ENCODE data around the gene RNF34.

RNF34 gene

DNA sequence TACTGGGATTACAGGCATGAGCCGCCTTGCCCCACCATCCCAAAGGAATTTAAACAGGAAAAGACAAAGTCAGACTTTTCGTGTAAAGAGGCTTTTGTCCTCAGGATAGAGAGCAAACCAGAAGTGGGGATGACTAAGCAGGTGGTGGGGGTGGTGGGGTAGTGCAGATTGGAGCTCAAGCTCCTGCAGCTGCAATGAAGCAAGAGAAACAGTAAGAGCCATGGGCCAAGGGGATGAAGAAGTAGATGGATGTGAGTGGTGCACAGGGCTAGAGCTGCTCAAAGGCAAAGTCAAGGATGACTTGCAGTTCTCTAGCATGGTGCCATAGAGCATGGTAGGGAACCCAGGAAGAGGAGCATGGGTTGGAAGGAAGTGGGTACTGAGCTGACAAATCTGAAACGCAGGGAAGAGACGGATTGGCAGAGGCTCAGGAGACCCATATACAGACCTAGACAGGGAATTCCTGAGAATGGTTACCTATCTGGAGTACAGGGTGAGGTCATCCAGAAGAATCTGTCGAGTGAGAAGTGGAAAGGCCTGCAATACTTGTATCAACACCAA is 11.4 kb upstream of the RNF34 start:
- in situ Hi-C loops (cut with MboI; ENCODE audit: low sequenced_read_pairs), result no loop called here

DNA sequence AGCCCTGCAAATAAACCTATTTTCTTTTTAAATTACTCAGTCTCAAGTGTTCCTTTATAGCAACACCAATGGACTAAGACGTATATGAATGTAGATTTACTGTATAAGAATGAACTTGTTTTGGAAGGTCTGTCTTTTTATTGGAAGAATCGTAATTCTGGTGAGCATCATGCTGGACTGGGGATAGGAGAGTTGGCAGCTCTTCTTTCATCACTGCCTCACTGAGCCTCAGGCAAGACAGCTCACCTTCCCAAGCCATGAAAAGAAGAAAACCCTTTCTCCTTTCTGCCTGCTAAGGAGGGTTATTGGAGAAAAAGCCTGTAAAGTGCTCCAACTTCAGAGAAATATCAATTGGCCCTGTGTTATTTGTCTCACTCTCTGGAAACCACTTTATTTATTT is 9.1 kb upstream of the RNF34 start:
- in situ Hi-C loops (cut with MboI; ENCODE audit: low sequenced_read_pairs), result no loop called here

DNA sequence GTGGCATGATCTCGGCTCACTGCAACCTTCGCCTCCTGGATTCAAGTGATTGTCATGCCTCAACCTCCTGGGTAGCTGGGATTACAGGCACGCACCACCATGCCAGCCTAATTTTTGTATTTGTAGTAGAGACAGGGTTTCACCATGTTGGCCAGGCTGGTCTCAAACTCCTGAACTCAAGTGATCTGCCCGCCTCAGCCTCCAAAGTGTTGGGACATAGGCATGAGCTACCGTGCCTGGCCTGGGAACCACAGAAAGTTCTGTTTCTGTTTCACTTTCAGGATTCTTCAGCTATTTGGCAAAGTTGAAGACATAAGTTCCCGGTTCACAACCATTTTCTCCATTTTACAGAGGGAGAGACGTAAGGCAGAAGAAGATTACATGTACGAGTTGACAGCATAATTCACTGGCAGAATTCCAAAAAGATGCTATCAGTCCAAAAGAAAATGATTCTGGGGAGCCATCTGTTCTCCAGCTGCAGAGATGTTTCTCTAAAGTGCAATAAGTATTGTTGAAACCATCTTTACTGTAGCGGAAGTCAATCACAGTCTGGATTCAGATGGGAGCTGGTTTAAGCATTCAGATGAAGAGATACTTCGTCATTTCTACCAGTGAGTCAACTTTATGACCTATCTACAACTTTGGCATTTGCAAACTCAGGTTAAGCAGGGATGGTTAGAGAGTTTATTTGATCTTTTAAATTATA is 8.1 kb upstream of the RNF34 start:
- in situ Hi-C loops (cut with MboI; ENCODE audit: low sequenced_read_pairs), result no loop called here

DNA sequence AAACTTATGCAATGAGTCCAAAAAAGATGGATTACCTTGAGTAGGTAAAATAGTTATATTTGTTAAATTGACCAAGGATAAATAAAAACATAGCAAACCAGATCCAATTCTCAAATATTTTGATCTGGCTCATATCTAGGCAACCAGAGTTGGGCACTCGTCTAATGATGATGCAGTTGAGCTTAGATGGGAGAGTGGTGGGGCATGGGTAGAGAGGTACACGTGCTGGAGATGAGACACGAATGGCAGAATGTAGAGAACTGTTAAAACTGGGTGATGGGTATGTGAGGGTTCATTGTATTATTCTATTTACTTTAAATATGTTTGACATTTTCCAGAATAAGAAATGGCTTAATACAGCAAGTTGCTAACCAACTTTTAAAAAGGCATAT is 7.6 kb upstream of the RNF34 start:
- in situ Hi-C loops (cut with MboI; ENCODE audit: low sequenced_read_pairs), result no loop called here

DNA sequence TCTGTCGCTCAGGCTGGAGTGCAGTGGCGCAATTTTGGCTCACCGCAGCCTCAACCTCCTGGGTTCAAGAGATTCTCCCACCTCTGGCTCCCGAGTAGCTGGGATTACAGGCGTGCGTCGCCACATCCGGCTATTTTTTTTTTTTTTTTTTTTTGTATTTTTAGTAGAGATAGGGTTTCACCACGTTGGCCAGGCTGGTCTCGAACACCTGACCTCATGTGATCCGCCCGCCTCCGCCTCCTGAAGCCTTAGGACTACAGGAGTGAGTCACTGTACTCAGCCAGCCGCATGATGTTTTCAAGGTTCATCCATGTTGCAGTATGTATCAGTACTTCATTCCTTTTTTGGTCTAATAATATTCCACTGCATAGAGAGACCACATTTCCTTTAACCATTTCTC is 2.4 kb upstream of the RNF34 start:
- in situ Hi-C loops (cut with MboI; ENCODE audit: low sequenced_read_pairs), result no loop called here

DNA sequence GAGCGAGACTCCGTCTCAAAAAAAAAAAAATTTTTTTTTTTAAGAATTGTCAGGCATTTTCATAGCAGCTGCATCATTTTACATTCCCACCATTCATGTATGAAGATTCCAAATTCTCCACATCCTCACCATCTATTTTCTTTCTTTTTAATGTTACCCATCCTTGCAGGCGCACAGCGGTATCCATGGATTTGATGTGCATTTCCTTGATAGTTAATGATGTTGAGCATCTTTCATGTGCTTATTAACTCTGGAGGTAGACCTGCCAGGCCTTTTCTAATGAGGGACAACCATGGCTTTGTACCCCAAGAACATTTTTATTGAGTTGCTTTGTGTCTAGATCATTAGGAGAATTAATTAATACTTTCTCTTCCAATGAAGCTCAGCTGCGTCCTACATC is 1.6 kb upstream of the RNF34 start:
- in situ Hi-C loops (cut with MboI; ENCODE audit: low sequenced_read_pairs), result no loop called here

DNA sequence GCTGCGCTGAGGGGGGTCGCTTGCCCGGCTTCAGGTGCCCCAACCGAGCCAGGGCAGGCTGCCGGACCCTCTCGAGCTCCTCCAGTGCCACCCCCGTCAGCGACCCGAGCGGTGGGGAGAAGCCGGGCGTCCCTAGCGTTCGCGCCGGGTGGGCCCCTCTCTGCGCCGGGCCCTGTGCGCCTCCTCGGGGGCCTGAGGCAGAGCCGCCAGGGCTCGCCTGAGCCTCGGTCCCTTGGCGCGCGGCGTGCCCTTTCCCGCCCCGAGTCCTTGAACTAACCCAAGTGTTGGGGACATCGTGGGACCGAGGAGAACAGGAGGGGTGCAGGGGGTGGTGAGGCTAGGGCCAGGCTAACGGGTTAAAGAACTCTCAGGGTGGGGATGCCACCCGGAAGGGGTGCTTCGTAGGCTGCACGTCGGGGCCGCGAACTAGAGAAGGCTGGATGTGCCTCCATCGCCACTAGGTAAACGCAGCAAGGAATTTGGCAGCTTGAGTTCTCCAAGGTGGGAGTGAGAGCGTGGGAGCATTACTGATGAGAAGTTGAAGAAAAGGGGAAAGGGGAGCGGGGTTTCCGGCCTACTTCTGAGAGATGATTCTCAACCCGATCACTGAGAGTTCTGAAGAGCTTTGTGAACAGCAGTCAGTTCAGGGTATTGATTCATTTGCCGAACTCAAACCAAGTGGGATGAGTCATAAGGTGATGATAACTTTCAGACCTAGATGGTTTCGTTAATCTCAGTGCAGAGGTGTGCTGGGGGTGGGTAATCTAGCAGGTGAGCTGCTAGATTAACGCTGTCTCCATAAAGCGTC is 618 bp downstream of the RNF34 start:
- in situ Hi-C loops (cut with MboI; ENCODE audit: low sequenced_read_pairs), result no loop called here

DNA sequence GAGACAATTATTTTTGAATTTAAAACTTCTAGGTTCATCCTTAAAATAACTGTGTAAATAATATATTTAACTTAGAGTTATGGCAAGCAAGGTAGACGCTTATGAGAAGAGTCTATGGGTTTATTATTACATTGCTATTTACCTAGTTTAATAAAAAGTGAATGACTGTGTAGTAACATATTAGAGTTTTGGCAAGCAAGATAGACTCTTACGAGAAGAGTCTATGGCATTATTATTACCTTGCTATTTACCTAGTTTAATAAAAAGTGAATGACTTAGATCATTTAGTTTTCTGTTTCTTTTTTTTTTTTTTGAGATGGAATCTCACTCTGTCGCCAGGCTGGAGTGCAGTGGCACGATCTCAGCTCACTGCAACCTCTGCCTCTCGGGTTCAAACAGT is 3.8 kb downstream of the RNF34 start:
- in situ Hi-C loops (cut with MboI; ENCODE audit: low sequenced_read_pairs), result no loop called here

DNA sequence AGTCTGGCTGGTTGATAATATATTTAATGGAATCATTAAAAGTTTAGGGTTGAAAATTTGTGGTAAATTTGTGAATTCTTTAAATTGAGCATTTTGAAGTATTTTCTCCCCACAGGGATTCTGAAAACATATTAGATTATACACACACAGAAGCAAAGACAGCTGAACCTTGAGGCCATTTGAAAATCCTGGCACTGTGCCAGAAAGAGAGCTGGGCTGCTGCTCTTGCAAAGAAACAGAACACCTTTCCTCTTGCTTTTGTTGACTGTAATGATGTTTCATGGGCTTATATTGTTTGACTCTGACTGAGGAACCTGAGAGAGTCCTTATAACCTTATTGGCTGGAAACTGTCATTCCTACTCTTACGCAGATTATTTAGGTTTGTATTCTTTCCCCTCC is 4.8 kb downstream of the RNF34 start:
- in situ Hi-C loops (cut with MboI; ENCODE audit: low sequenced_read_pairs), result no loop called here

DNA sequence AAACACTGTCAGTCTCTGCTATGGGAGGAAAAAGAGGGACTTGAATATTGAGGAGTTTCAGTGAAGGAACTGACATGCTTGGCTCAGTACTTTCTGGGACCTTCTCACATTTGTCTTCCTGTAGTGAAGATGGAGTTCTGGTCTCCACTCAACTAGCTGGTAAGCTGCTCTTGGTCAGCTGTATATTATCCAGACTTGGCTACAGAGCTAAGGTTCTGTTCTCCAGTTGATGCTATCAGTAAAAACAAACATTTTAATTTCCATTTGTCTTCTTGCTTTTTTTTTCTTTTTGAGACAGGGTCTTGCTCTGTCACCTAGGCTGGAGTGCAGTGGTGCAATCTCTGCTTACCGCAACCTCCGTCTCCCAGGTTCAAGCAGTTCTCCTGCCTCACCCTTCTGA is 5.3 kb downstream of the RNF34 start:
- in situ Hi-C loops (cut with MboI; ENCODE audit: low sequenced_read_pairs), result no loop called here

DNA sequence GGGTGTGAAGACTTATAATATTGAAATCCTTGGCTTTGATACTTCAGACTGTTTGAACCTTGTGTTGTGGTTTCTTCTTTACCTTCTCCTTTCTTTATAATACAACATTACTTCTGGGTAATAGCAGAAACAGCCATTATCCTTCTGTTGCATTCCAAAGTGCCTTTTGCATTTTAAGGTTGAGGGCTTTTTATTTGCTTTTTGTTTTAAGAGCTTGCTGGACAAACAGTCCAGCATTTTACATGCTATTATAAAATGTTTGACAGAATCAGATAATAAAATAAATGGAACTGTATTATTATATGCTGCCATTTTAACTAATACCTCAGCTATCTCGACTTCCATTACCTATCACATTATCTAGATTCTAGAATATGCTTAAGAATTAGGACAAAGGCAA is 14.0 kb downstream of the RNF34 start:
- in situ Hi-C loops (cut with MboI; ENCODE audit: low sequenced_read_pairs), result no loop called here

DNA sequence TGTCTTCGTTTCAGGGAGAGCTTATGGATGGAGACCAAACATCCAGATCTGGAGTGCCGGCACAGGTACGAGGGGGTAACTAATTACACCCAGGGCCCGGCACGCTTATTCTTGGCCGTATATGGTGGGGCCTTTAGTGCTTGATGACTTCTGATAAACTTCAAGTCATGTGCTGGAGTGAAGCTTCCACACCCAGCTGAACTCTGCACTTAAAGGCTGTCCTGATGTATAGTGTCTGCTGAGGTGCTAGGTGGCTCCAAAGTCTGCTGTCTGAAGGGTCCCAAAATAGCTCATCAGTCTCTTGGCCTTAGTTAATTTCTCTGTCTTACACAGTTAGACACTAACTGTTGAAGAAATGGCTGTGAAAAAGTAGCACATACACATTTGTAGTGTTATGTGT is 17.9 kb downstream of the RNF34 start:
- in situ Hi-C loops (cut with MboI; ENCODE audit: low sequenced_read_pairs), result no loop called here

DNA sequence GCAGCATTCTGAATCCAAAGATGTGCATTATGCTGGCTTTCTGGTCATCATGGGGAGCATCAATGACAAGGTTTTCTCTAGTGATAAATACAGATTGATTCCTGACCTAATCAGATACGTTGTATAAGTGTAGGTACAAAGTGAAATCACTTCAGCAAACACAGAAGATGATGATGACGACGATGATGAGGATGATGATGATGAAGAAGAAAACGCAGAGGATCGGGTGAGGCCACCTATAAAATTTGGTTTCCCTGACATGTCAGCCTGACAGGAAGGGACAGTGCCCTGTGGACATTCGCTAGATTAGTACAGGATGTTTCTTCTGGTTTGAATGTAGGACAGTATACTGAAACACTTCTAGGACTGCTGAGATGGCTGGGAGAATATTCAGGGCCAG is 20.2 kb downstream of the RNF34 start:
- in situ Hi-C loops (cut with MboI; ENCODE audit: low sequenced_read_pairs), result no loop called here

DNA sequence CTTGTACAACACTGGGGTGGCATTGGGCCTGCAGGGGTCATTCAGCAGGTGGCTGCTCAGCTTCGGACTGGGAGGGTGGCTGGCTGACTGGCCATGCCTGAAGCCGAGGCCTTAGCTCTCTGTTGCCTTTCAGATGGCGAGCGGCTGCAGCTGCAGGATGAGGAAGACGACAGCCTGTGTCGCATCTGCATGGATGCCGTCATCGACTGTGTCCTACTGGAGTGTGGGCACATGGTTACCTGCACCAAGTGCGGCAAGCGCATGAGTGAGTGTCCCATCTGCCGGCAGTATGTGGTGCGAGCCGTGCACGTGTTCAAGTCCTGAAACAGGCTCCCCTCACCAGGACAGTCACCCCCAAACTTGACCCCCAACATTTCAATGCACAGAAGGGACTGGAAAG is 23.3 kb downstream of the RNF34 start:
- in situ Hi-C loops (cut with MboI; ENCODE audit: low sequenced_read_pairs), result no loop called here

DNA sequence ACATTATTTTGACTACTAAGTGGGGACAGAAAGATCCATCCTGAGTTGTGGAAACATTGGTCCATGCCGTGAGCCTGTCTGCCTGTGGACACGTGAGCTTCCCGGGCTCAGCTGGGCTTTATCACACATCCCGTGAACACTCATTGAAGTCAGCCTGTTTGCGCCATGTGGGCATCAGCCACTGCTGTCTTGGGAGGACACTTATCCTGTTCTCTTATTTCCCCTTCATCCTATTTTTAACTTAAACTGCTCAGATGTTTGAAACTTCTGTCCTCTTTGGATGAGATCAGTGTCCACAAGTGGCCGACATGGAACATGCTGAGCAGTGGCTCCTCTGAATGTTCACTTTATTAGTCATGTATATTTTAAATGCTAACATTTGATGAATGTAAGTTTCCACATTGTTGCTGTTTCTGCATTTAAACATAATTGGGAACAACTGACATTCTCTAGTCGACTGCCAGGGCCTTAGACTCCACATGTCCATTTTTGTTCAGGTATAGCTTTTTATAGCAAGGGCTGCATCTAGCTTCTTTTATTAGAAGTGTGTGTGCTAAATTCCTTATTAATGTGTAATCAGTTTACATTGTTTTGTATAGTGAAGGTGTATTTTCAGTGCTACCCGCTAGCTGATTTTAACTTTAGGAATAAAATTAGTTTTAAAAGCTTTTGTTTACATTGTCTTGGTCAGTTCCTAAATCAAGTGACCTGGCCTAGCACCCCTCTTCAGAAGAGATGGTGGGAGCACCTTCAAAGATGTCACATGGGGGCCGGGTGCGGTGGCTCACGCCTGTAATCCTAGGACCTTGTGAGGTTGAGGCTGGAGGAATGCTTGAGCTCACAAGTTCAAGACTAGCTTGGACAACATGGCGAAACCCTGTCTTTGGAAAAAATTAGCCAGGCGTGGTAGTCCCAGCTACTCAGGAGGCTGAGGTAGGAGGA is 24.0 kb downstream of the RNF34 start:
- in situ Hi-C loops (cut with MboI; ENCODE audit: low sequenced_read_pairs), result no loop called here

DNA sequence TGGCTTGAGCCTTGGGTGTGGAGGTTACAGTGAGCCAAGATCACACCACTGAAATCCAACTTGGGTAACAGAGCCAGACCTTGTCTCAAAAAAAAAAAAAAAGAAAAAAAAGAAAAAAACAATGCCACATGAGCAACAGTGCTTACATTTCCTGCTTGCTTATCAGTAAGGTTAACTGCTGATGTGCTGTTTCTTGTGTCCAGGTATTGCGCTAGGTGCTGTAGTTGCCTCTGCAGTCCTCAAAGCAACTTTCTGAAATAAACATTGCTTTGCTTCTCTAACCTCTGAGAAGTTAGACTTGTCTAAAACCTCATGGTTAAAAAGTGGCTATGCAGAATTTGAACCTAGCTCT is 24.7 kb downstream of the RNF34 start:
- in situ Hi-C loops (cut with MboI; ENCODE audit: low sequenced_read_pairs), result no loop called here

DNA sequence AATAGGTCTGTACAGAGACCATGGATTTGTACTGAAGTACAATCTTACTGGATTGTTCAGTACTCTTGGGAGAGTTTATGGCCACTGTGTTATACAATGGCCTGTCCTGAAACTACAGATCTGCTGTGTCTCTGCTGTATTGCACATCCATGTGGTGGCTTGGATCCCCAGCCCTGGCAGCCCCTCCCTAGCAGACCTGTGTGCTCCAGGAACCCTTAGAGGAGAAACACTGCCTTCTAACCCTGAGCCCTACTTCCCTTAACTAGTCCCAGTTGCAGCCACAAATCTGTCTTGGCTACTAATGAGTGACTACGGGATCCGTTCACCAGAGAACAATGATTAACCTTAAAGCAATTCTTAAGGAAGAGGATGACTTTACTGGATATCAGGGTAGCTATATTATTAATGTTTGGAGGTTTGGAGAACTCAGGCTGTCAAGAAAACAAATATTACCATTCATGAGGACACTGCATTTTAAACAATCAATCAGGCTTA is 27.7 kb downstream of the RNF34 start:
- in situ Hi-C loops (cut with MboI; ENCODE audit: low sequenced_read_pairs), result no loop called here

DNA sequence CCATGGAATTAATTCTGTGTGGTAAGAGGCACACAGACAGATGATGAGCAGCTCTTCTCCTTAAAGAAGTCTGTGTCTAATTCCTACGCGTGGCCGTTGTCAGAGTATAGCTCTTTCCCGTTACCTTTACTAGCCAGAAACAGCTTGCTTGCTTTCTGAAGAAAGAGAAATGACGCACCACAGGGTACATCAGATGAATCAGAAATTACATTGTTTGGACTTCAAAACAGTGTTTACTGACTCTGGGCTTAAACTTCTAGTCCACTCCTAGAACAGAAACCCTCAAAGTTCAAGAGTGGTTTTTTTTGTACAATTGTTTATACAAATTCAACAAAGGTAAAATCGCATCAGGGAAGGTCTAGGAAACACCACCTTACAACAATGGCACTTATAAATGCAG is 29.0 kb downstream of the RNF34 start:
- in situ Hi-C loops (cut with MboI; ENCODE audit: low sequenced_read_pairs), result no loop called here

DNA sequence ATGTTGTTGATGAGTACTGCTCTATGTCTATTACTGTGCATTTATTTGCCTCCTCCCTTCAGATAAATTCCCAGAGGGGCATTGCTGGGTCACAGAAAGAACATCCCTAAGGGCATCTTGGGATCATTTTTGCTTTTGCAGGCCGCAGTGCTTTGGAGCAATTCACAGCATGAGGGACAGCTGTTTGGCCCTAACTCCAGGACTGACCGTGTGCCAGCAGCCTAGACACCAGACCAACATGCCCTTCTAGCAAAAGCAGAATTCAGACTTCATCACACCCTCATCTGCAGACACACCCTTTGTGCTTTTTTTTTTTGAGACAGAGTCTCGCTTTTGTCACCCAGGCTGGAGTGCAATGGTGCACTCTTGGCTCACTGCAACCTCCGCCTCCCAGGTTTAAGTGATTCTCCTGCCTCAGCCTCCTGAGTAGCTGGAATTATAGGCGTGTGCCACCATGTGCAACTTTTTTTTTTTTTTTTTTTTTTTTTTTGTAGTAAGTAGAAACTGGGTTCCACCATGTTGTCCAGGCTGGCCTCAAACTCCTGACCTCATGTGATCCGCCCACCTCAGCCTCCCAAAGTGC is 31.0 kb downstream of the RNF34 start:
- in situ Hi-C loops (cut with MboI; ENCODE audit: low sequenced_read_pairs), result no loop called here

DNA sequence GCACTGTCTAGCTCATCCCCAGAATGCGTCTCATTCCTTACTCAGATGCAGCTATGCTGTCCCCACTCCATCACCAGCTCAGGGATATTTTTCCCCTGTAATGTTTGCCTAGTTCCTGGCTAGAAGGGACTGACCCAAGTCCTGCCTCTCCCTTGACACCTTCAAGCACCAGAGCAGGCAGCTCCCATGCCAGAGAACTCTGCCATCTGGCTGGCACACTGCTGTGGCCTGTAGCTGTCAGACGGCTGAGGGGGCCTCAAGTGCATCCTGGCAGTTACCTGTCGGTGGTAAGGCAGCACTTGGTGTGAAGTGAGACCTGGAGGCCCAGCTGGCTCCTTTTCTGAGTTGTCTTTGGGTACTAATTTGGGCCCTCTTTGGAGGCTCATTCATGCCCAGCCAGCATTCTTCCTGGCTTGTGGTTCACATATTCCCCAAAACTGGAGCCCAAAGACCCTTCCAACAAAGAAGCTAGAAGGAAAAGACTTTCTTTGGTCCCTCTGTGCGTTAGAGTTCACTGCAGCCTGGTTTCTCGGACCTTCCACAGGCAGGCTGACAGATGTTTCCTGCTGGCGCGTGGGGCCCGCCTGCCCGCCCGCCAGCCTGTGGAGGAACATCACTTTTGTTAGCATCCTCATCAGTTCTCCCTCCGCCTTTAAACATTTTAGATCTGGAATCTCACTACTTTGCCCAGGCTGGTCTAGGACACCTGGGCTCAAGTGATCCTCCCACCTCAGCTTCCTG is 33.0 kb downstream of the RNF34 start:
- in situ Hi-C loops (cut with MboI; ENCODE audit: low sequenced_read_pairs), result no loop called here

Measured in hTERT RPE-1 (cell line).